ENCODE results near the gene SLA2.

- TF ChIP-seq POLR2A (IDR thresholded peaks at IDR 0.05) = no peak
- TF ChIP-seq POLR2AphosphoS5 (IDR thresholded peaks at IDR 0.05) = no peak
These were observed 7.5 kb upstream of the SLA2 start for GRCh38 chr20:36653456-36653855.
